Measurements from ENCODE around the gene GALT. TPM values are rescaled to one million over a fixed set of nuclear protein-coding genes. Genes with fewer than 3 reads are reported as not detected.

Gene GALT
- total and polyA plus RNA-seq, 2 of the 13 experiments (the other 11 are each of a cell fraction or from before 2014, with no cell fraction given), result 40.4 to 46.3 TPM

GRCh38 chr9:34637356-34638137, 8.9 kb upstream of the GALT start, which contains the start of gene SIGMAR1 (continued):
- TF ChIP-seq GFI1 (CRISPR knock-in tag; IDR thresholded peaks at IDR 0.05; ENCODE audit: borderline replicate concordance) (no peak), ZNF335 (CRISPR knock-in tag; IDR thresholded peaks at IDR 0.05) (peak; percentile 87), ZNF33B (CRISPR knock-in tag; IDR thresholded peaks at IDR 0.05) (peak; percentile 92), RXRB (CRISPR knock-in tag; IDR thresholded peaks at IDR 0.05; ENCODE audit: borderline replicate concordance) (peak; percentile 64), CREB3 (CRISPR knock-in tag; IDR thresholded peaks at IDR 0.05) (peak; percentile 77; the same call in 1 of the 2 replicates), ZEB1 (IDR thresholded peaks at IDR 0.05; ENCODE audit: insufficient replicate concordance, low read depth) (no peak), HINFP (CRISPR knock-in tag; IDR thresholded peaks at IDR 0.05; ENCODE audit: low read depth) (0 out of 2 replicates have a peak, but pooled peaks have one; percentile 8), ZC3H13 (CRISPR knock-in tag; IDR thresholded peaks at IDR 0.05) (no peak), TOPORS (CRISPR knock-in tag; IDR thresholded peaks at IDR 0.05) (peak; percentile 93; the same call in 1 of the 2 replicates), ZBTB39 (CRISPR knock-in tag; IDR thresholded peaks at IDR 0.05) (no peak; the same call in 1 of the 2 replicates), ZNF710 (CRISPR knock-in tag; IDR thresholded peaks at IDR 0.05; ENCODE audit: borderline replicate concordance) (0 out of 2 replicates have a peak, but pooled peaks have one; percentile 60), THYN1 (CRISPR knock-in tag; IDR thresholded peaks at IDR 0.05; ENCODE audit: borderline replicate concordance, low read depth) (0 out of 2 replicates have a peak, but pooled peaks have one; percentile 27), SNAPC4 (CRISPR knock-in tag; IDR thresholded peaks at IDR 0.05) (0 out of 2 replicates have a peak, but pooled peaks have one; percentile 15), REXO4 (CRISPR knock-in tag; IDR thresholded peaks at IDR 0.05; ENCODE audit: borderline replicate concordance) (peak; percentile 91), HNRNPL (IDR thresholded peaks at IDR 0.05; ENCODE audit: low read depth, low read length) (no peak; the same call in none of the 2 replicates), SUZ12 (IDR thresholded peaks at IDR 0.05; ENCODE audit: low read depth, low read length) (no peak)

All from HepG2 (cell line).